A549 (cell line): ENCODE results near the gene TRAM2.

Source experiments
- ESRRA ChIP-seq: fragments of 150-350 bp; IDR thresholded peaks from 2 replicates; pipeline ENCODE4 v1.6.1; 2014; ENCODE audit warnings: mild to moderate bottlenecking, low read length, borderline replicate concordance
- HMGXB4 ChIP-seq: fragments of 250-450 bp; sonication (Bioruptor Pico); IDR thresholded peaks from 2 replicates; pipeline ENCODE4 v1.5.0; 2021; ENCODE audit warnings: mild to moderate bottlenecking, moderate library complexity, borderline replicate concordance
- HOXA7 ChIP-seq: fragments of 250-450 bp; sonication (Bioruptor Pico); IDR thresholded peaks from 2 replicates; pipeline ENCODE4 v1.5.0; 2020; ENCODE audit warnings: mild to moderate bottlenecking, moderate library complexity
- JUN ChIP-seq, 2 experiments: fragments of >200 bp; sonication (Bioruptor Twin); formaldehyde crosslinking; IDR thresholded peaks; 2 replicates in 1 of 2; 3 replicates in 1 of 2; pipeline ENCODE4 v1.6.1; 2016 to 2017
- MAFK ChIP-seq: fragments of 450-650 bp; IDR thresholded peaks from 2 replicates; pipeline ENCODE4 v1.6.1; 2014; ENCODE audit not compliant: partially characterized antibody
- MAZ ChIP-seq: fragments of 150-350 bp; IDR thresholded peaks from 2 replicates; pipeline ENCODE4 v1.6.1; 2014; ENCODE audit warnings: antibody characterized with exemption, low read depth, low read length, borderline replicate concordance
- MYC ChIP-seq: IDR thresholded peaks from 2 replicates; pipeline ENCODE4 v1.6.1; 2012; ENCODE audit warnings: mild to moderate bottlenecking, inconsistent platforms, low read length, improper control_type of control experiment, borderline replicate concordance
- NPAS2 ChIP-seq: fragments of 250-450 bp; sonication (Bioruptor Pico); IDR thresholded peaks from 2 replicates; pipeline ENCODE4 v1.8.0; 2022; ENCODE audit warnings: mild to moderate bottlenecking, moderate library complexity, borderline replicate concordance
- POLR2A ChIP-seq: IDR thresholded peaks from 2 replicates; pipeline ENCODE4 v1.6.1; 2012; ENCODE audit warnings: mild to moderate bottlenecking, low read length
- RAD21 ChIP-seq, 2 experiments: fragments of >200 bp in 1 of 2; sonication (Bioruptor Twin) in 1 of 2; formaldehyde crosslinking in 1 of 2; IDR thresholded peaks in 1 of 2; conservative IDR thresholded peaks in 1 of 2; 2 replicates in 1 of 2; 3 replicates in 1 of 2; pipeline ENCODE4 v1.6.1; 2012 to 2018; ENCODE audit warnings: inconsistent platforms in 1 of 2
- RNF2 ChIP-seq: fragments of 200-600 bp; sonication (generic); IDR thresholded peaks from 2 replicates; pipeline ENCODE4 v1.6.1; 2016; ENCODE audit warnings: low read depth, mild to moderate bottlenecking, antibody characterized with exemption, moderate library complexity, borderline replicate concordance
- TP53 ChIP-seq: fragments of 250-450 bp; sonication (Bioruptor Pico); IDR thresholded peaks from 2 replicates; pipeline ENCODE4 v1.5.0; 2021; ENCODE audit warnings: mild to moderate bottlenecking, moderate library complexity
- TF ChIP-seq, protein P1 (sequence below): fragments of >200 bp; sonication (Bioruptor Twin); formaldehyde crosslinking; IDR thresholded peaks from 3 replicates; pipeline ENCODE4 v1.5.1; 2016

GRCh38 chr6:52518279-52518945 is 58.4 kb downstream of the TRAM2 start:
- TF ChIP-seq NPAS2 (CRISPR knock-in tag) (no peak), RAD21 (conservative IDR thresholded peaks at IDR 0.05 in 1 of 2, IDR thresholded peaks at IDR 0.05 in 1 of 2) (no peak), HMGXB4 (CRISPR knock-in tag) (no peak), HOXA7 (CRISPR knock-in tag) (no peak), JUN (IDR thresholded peaks at IDR 0.05) (no peak), MAFK (peak; percentile 75), RNF2 (no peak), MAZ (no peak), POLR2A (no peak), TP53 (CRISPR knock-in tag) (no peak), ESRRA (no peak), MYC (no peak)
- TF ChIP-seq, protein P1, sequence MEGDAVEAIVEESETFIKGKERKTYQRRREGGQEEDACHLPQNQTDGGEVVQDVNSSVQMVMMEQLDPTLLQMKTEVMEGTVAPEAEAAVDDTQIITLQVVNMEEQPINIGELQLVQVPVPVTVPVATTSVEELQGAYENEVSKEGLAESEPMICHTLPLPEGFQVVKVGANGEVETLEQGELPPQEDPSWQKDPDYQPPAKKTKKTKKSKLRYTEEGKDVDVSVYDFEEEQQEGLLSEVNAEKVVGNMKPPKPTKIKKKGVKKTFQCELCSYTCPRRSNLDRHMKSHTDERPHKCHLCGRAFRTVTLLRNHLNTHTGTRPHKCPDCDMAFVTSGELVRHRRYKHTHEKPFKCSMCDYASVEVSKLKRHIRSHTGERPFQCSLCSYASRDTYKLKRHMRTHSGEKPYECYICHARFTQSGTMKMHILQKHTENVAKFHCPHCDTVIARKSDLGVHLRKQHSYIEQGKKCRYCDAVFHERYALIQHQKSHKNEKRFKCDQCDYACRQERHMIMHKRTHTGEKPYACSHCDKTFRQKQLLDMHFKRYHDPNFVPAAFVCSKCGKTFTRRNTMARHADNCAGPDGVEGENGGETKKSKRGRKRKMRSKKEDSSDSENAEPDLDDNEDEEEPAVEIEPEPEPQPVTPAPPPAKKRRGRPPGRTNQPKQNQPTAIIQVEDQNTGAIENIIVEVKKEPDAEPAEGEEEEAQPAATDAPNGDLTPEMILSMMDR, result no peak
